DND-41 (cell line): Measurements from ENCODE around the gene SP2.

ENCODE experiments used
- CTCF ChIP-seq: IDR thresholded peaks from 2 replicates; pipeline ENCODE4 v1.5.1; 2012; ENCODE audit warnings: borderline replicate concordance, low read length, moderate library complexity, mild to moderate bottlenecking; ENCODE audit not compliant: poor library complexity, severe bottlenecking; ENCODE audit errors: extremely low read depth
- EZH2 ChIP-seq: IDR thresholded peaks from 3 replicates; pipeline ENCODE4 v1.6.1; 2012; ENCODE audit warnings: borderline replicate concordance, low read depth, mild to moderate bottlenecking, moderate library complexity, low read length, inconsistent platforms; ENCODE audit not compliant: severe bottlenecking

DNA sequence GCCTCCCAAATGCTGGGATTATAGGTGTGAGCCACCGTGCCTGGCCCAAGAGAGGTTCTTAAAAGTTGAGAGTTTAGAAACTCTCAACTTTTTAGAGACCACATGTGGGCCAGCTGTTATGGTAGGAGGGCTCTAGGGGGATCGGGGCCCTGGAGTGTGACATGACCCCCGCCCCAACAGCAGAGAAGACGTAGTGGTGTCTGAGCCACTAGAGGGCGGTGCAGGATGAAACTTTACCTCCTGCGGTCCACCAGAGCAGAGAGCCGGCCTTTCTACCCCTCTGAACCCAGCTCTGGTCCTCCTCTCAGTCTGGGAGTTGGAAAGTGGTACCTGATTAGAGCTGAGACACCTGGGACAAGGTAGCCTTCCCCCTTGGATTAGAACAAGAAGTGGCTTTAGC is 82.3 kb downstream of the SP2 start:
- TF ChIP-seq CTCF (peak; percentile 78), EZH2 (no peak)
